ENCODE data around the gene HAAO. TPM values are rescaled to one million over a fixed set of nuclear protein-coding genes. Genes with fewer than 3 reads are reported as not detected.
"Not testable (repeated sequence)": the region's sequence is repeated elsewhere in the genome, so short reads cannot be mapped to it uniquely, and the experiment has no call there.

Gene HAAO
- 10 to 100 TPM; 18.9 to 19.2 TPM for total RNA-seq
- long read RNA-seq, transcript HAAO-201 (10 exons, 1,265 nt) = major isoform, 7 of 12 reads
- long read RNA-seq, partial matches to known transcripts = 0 of 12 reads
- long read RNA-seq, other reads (novel, unspliced or antisense) = 5 of 12 reads

DNA sequence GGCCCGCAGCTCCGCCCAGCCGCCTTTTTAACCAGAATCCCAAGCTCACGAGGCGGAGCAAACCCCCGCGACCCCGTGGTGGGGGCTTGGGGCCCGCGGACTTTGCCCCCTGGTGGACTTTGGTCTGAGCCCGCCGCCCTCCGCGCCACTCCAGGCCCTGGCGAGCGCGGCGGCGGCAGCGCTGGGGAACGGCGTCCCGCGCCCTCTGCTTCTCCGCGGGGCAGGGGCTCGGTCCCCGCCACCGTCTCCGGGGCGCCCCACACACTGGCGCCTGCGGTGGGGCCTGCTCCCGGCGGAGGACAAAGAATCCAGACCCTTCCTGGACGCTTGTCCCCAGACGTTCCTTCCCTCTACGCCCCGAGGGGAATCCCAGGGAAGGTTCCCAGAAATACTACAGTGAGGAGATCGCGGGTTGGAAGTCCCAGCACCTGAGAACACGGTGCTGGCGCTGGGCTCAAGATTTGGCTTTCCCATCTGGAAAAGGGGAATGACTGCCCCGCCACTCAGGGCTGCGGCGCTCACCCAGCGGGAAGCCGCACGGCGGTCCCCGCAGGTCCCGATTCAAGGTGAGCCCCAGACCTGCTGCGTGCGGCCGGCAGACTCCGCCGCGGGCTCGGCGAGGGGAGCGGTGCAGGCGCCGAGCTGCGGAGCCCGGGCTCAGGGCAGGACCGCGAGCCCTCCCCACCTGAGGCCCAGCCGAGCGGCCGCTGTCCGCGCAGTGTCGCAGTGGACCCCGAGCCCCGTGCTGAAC is at the start of gene HAAO:
TSS of gene HAAO (minus strand) at position 1 of the 751 bp plus-strand sequence. CDS start 47 bp downstream, outside the sequence.
- intact Hi-C loops (cut with DNase I, micrococcal nuclease) = no loop called here
- peak; percentile 58 to 76 for DNase-seq
- ATAC-seq = peak; percentile 83

DNA sequence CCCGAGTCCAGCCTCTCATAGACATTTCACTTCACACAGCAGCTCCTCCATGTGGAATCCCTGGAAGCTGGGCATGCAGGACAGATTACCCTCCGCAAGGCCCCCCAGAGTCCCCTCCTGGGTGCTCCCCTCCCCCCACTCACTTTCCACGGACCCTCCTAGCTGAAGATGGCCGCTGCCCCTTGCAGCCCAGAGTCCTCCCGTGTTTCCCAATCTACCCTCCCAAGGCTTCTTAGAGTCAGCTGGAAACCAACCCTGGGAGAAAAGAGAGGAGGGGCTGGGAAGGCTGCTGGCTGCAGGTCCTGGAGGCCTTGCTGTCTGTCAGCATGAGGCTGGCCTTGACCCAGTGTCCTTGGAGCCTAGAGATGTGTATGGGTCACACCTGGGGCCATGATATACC is 49.0 kb upstream of the HAAO start:
- no peak for ATAC-seq
- DNase-seq = peak in 1 of 2 donors; percentile 13
- intact Hi-C loops (cut with DNase I, micrococcal nuclease) = loop anchor here in 1 of 2 donors (10.0 kb wide), 1 partner anchor 93 kb away; no protein-coding TSS in a partner anchor

DNA sequence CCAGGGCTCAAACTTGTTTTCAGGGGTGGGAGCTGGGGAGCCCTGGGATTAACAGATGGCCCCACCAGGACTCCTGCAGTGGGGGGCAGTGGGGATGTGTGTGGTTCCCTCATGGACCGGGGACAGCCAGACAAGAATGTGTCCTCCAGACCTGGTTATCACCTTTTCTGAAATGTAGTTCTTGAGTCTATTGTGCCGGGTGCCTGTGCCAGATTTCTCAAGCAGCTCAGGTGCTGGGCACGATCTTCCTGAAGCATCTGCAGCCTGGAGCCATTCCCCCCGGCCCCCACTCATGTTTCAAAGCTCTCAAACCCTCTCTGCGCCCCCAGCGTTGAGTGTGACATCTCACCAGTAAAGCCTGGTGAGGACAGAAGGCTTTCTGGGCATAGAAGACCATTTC is 48.4 kb upstream of the HAAO start:
- peak in 1 of 2 donors; percentile 5 for DNase-seq
- intact Hi-C loops (cut with DNase I, micrococcal nuclease) = loop anchor here in 1 of 2 donors (10.0 kb wide), 1 partner anchor 94 kb away; no protein-coding TSS in a partner anchor
- ATAC-seq = no peak

DNA sequence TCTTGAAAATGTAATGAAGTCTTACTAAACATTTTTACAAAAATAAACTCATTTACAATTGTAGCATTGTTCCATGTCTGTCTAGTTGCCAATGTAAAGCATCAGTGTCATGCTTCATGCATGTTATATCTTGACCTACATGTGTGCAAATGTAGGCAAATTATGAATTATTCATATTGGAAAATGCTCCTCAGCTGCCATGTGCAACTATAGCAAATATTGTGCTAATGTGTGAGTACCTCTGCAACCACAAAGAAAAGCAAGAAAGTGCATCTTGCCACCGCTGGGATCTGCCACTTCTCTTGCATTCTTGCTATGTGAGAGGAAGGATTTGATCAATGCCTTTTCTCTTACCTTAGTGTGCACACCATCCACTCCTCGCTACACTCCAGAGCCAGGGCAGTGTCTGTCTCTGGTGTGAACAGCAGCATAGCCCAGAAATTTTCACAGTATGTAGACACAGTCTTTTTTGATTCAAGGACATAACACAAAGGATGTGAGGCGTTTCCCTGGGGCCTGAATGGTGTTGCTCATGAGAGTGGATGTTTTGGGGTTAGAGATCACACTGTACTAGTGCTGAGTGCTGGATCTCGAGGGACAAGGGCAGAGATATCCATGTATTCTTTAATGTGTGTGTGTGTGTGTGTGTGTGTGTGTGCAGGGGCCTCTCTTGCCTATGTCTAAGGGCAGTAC is 47.6 kb upstream of the HAAO start:
- intact Hi-C loops (cut with DNase I, micrococcal nuclease) = loop anchor here (10.0 kb wide), 1 partner anchor 95 kb away; no protein-coding TSS in a partner anchor
- no peak for ATAC-seq
- peak in 1 of 2 donors; percentile 7 for DNase-seq

DNA sequence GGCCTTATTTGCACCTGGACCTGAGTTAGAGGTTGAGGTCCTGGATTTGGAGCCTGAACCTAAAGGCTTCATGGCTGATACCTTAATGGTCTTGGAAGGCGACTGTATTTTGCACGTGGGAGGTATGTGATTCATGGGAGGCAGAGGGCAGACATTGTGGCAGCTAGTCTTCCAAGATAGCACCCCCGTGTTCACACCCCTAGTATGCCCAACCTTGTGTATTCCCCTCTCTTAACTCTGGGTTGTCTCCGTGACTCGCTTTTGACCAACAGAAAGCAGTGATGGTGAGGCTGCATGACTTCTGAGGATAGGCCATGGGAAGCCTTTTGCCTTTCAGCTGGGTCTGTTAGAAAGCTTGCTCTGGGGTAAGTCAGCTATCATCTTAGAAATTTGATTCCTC is 45.8 kb upstream of the HAAO start:
- DNase-seq = peak in 1 of 2 donors; percentile 6
- intact Hi-C loops (cut with DNase I, micrococcal nuclease) = loop anchor here in 1 of 2 donors (10.0 kb wide), 1 partner anchor 97 kb away; no protein-coding TSS in a partner anchor

DNA sequence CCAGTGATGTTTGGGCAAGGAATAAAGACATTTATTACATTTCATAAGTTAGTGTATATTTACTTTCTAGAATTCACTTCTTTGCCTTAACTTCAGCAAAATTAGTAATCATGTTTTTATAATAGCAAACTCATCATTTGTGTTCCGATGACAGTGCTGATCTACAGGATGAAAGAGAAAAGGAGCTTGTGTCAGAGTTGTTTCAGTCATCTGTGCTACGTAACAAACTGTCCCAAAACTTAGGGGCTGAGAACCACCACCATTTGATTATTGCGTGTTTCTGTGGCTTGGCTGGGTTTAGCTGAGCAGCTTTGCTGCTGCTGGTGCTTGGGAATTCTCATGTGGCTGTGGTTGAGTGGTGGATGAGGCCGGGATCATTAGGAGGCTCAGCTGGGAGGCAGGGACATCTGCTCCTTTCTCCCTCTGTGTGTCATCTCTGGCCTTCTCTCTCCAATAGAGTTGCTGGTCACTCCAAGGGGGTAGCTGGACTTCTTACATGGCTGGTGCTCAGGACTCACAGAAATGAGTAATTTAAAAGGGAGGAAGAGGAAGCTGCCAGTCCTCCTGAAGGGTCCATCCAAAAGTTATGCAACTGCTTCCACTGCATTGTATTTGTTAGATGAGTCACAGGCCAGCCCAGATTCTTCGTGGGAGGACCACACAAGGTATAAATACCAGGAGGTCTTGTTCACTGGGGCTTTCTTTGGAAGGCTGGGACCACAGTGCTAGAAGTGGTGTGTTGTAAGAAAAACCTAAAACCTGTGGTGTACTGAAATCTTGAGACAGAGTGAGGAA is 43.4 kb upstream of the HAAO start:
- DNase-seq (peak in 1 of 2 donors; percentile 37), ATAC-seq (peak; percentile 6)
- intact Hi-C loops (cut with DNase I, micrococcal nuclease) = loop anchor here in 1 of 2 donors (10.0 kb wide), 1 partner anchor 99 kb away; no protein-coding TSS in a partner anchor

More for the DNA sequence above, 45.8 kb upstream of the HAAO start:
- no peak for ATAC-seq

DNA sequence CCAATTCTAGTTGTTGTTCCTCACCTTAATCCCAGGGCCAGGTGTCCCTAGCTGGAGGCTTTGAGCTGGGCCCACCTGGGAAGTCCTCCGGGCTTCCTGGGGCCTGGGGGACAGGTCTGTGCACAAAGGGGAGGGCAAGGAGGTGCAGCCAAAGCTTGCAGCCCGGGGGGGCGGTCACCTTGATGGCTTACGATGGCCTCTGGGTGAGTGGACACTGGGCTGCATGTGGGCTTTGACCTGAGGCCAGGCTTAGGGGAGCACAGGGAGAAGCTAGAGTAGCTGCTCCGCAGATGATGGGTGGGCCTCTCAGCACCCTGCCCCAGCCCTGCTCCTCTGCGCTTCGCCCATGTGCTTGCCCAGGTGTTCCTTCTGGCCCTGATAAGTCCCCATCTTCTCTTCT is 41.8 kb upstream of the HAAO start:
- peak in 1 of 2 donors; percentile 5 for DNase-seq
- intact Hi-C loops (cut with DNase I, micrococcal nuclease) = loop anchor here in 1 of 2 donors (10.0 kb wide), 1 partner anchor 101 kb away; no protein-coding TSS in a partner anchor
- no peak for ATAC-seq

DNA sequence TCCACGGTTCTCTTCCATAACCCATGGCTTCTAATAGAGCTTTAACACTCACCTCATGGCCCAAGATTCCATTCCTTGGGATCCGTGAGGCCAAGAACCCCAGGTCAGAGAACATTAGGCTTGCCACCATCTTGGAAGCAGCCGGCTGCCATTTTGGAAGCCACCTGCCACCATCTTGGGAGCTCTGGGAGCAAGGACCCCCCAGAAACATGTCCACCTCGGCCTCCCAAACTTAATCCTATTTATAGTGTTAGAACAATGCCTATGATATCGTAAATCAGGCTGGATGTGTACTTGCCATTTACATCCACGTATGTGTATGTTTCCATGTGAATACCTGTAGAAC is 39.9 kb upstream of the HAAO start:
- ATAC-seq = no peak
- intact Hi-C loops (cut with DNase I, micrococcal nuclease) = loop anchor here in 1 of 2 donors (10.0 kb wide), 1 partner anchor 103 kb away; no protein-coding TSS in a partner anchor
- DNase-seq = peak in 1 of 2 donors; percentile 16

DNA sequence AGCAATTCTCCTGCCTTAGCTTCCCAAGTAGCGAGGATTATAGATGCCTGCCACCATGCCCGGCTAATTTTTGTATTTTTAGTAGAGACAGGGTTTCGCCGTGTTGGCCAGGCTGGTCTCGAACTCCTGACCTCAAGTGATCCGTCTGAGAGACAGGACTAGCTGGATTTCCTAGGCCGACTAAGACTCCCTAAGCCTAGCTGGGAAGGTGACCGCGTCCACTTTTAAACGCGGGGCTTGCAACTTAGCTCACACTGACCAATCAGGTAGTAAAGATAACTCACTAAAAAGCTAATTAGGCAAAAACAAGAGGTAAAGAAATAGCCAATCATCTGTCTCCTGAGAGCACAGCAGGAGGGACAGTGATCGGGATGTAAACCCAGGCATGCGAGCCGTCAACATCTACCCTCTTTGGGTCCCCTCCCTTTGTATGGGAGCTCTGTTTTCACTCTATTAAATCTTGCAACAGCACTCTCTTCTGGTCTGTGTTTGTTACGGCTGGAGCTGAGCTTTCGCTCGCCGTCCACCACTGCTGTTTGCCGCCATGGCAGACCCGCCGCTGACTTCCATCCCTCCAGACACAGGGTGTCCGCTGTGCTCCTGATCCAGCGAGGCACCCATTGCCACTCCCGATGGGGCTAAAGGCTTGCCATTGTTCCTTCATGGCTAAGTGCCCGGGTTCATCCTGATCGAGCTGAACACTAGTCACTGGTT is 39.3 kb upstream of the HAAO start:
- intact Hi-C loops (cut with DNase I, micrococcal nuclease) = loop anchor here in 1 of 2 donors (10.0 kb wide), 1 partner anchor 103 kb away; no protein-coding TSS in a partner anchor
- ATAC-seq = not testable (repeated sequence)

DNA sequence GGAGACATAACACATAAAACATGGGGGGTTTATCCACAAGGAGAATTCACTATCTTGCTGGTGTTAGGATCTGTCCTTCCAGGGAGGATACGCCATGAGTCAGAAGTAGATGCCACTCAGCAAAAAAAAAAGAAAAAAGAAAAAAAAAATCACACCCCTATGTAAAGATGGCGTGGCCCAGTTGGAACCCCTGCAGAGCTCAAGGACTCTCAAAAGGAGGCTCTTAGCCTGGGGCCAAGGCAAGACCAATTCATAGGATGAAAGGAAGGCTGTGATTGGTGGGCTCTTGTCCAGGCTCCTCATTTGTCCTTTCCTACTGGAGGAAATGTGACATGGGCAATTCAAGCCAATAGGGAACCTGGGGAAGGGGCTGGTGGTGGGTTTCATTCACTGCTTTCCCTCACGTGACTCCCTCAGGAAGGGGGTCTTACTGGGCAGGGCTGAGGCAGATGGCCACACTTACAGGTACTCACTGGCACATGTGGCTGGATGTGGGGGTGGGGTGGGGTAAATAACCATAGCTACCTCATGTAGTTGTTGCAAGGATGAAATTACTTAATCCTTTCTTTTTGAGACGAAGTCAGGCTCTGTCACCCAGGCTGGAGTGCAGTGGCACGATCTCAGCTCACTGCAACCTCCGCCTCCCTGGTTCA is 38.7 kb upstream of the HAAO start:
- peak in 1 of 2 donors; percentile 5 for DNase-seq
- no peak for ATAC-seq
- intact Hi-C loops (cut with DNase I, micrococcal nuclease) = loop anchor here in 1 of 2 donors (10.0 kb wide), 1 partner anchor 104 kb away; no protein-coding TSS in a partner anchor

More for the DNA sequence above, 39.3 kb upstream of the HAAO start:
- peak in 1 of 2 donors; percentile 7 for DNase-seq

DNA sequence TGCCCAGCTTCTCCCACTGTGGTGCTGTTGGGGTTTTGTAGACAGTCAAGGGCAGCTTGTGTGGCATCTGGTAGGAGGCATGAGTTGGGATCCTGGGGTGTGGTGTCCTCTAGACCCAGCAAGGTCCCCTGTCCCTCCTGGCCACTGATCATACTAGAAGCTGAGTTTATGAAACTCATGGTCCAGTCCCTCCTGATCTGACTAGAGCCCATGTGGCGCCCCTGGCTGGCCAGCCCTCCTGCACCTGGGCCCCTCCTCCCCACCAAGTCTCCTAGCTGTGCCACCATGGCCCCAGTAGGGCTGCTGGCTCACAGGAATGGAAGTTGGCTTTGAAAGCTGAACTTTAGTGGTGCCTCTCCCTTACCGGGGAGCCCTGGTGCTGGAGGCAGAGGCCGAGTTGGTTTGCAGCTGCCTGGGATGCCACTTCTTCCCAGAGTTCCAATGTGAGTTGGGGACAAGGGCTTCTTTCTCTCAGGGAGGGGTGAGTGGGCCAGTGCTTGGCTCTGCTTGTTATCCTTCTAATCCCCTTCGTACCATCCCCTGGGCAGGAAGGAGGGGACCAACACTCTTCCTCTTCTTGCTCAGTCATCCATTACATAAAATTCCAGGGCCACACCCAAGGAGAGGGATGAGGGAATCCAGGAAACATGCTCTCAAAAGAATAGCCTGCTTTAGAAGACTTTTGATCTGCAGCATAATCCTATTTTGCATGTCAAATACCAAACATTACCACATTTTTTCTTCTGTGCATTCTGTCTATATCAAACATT is 37.5 kb upstream of the HAAO start:
- intact Hi-C loops (cut with DNase I, micrococcal nuclease) = loop anchor here (5.0 to 10.0 kb wide), 4 partner anchors 105 to 745 kb away; no protein-coding TSS in a partner anchor
- ATAC-seq = no peak
- DNase-seq = peak in 1 of 2 donors; percentile 21

DNA sequence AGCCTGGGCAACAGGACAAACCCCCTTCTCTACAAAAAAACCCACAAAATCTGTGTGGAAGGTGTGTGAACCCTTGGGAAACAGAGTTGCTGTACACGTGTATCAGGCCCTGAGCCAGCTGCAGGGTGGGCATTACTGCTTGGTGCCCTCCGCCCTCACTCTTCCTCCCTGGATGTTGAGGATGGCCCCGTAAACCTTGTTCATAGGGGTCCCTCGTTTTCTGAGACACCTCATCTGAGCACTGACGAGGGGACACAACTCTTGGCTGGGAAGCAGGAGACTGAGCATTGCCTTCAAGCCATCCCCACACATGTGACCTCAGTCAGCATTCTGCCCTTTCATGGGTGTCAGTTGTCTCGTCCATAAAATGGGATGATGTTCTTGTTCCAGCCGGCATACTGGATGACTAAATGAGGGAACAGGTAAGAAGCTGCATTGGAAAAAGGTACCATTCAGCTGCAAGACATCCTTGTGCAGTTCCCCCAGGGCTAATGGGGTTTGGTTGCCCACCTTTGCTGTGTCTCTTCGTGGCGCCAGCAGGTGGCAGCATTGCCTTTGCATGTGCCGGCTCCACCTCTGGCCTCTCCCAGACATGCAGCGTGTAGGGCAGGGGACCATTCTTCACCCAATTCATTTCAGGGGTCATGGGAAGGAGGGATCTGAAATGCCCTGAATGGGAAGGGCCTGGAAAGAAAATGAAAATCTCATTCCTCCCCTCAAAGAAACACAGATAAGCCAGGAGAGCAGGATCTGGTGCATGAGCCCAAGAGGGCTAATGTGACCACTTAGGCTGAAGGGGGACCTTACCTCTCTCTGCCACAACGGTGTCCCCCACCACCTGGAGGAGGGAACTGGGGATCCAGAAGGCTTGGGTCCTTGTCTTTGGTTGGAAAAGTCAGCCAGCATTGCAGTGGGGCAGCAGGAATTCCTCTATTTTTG is 36.4 kb upstream of the HAAO start:
- DNase-seq (peak; percentile 61 to 74), ATAC-seq (peak; percentile 88)
- intact Hi-C loops (cut with DNase I, micrococcal nuclease) = loop anchor here in 1 of 2 donors (5.0 to 10.0 kb wide), 3 partner anchors 656 to 746 kb away; no protein-coding TSS in a partner anchor

DNA sequence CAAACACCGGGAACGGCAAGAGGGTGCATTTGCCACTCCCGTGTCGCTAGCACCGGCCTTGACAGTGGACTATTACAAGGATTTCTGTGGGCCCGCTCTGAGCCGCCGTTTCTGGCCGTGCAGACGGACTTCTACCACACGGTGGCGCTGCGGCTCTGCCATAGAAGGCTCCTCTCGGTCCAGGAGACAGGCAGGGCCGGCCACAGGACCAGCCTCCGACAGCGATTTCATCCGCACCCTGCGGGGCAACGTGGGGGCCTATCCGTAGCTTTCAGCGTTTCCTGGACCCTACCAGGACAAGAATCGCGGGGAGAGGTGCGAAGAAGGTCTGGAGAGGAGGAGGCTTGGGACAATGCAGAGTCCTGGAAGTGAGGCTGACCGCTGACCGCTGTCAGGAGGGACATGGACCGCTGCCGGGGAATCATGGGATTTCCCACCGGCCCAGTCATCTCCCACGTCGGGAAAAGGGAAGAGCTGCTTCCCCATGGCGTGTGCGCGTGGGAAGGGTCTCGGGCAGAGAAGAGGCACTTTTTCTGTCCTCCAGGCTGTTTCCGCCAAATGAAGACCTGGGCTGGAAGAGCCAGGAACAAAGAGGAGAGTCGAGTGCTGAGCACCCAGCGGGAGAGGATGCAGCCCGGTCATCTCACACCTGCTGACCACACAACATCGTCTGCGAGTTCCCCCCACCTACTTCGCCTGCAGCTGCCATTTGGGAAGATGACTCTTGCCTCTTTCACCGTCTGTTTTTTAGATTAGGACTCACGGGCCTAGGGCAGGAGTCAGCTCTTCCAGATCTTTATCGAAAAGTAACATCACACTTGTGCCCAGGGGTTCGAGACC is 35.5 kb upstream of the HAAO start:
- intact Hi-C loops (cut with DNase I, micrococcal nuclease) = loop anchor here in 1 of 2 donors (5.0 to 10.0 kb wide), 3 partner anchors 657 to 747 kb away; no protein-coding TSS in a partner anchor
- peak; percentile 91 for ATAC-seq
- peak; percentile 80 to 95 for DNase-seq

DNA sequence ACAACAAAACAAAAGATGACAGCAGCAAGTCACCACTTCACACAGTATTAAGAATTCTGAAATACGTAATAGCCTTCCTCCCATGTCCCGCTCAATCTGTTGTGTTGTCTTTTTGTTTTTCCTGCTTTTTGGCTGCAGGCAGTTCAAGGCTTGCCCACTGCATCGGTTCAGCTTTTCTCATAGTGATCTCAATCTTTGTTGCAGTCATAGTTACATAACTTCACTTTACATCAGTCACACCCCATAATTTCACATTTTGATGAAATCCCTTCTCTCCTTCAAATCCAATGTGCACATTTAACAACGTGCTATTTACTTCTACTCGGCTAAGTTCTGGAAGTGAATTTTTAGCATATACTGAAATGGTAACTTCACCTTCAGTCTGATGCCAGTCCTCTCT is 33.8 kb upstream of the HAAO start:
- ATAC-seq = no peak
- no peak for DNase-seq
- intact Hi-C loops (cut with DNase I, micrococcal nuclease) = loop anchor here in 1 of 2 donors (5.0 to 10.0 kb wide), 3 partner anchors 659 to 749 kb away; no protein-coding TSS in a partner anchor

Data from left colon (tissue), 2 donors.